ENCODE results near the gene NTRK2.
"Not testable (repeated sequence)": the region's sequence is repeated elsewhere in the genome, so short reads cannot be mapped to it uniquely, and the experiment has no call there.

NTRK2 gene

DNA sequence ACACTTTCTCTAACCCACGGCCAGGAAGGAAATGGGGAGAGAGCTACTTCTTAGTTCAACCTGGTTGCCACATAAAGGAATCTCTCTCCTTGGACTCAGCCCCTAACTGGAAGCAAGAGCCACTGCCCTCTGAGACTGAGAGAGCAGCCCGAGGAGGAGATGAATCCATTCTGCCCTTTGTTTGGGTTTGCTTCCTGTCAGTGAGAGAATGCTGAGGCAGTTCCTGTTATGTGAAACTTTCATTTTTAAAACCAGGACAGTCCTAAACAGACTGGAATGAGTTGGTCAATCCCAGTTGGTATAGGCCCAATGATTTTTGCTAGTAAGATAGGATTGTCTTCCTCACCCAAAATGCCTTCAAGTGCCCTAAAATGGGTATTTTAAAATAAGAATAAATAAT is 205.1 kb downstream of the NTRK2 start:
- H3K4me3 ChIP-seq (ENCODE audit: low read depth, low read length), result no peak overlapping the region

DNA sequence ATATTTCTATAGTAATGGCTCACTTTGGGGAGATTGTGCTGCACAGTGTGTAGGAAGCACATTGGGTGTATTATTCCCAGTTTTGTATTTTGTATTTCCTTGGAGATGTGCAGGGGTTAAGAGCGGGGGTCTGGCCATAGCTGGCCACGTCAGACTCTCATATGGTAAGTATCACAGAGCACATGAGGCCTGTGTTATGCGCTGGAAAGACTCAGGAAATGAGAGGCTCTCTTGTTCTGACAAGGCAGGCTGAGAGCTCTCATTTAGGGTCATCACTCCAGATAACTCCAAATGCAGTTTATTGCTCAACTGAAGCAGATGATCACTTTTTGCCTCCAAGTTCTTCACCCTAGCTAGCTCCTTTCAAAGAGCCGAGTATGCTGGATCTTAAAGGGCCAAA is 205.7 kb downstream of the NTRK2 start:
- no peak overlapping the region for H3K4me3 ChIP-seq (ENCODE audit: low read depth, low read length)

GRCh38 chr9:84879631-84880030 is 210.1 kb downstream of the NTRK2 start:
- no peak overlapping the region for H3K4me3 ChIP-seq (ENCODE audit: low read depth, low read length)

DNA sequence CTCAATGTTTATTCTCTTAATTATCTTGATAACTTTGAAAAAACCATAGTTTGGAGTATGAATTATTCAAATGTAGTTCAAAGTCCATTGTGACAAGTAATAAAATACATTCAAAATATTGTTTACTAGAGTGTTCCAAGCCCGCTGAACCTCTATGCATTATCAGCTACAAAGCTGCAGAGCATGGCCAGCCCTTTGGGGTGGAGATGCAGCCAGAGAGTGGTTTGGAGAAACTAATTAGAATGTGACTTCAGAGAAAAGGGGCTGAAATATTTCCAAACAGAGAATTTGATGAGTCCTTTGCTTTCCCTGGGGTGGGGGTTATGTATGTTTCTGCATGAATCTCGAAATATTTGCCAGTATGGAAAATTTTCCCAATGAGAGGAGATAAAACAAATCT is 211.3 kb downstream of the NTRK2 start:
- H3K4me3 ChIP-seq (ENCODE audit: low read depth, low read length), result no peak overlapping the region

DNA sequence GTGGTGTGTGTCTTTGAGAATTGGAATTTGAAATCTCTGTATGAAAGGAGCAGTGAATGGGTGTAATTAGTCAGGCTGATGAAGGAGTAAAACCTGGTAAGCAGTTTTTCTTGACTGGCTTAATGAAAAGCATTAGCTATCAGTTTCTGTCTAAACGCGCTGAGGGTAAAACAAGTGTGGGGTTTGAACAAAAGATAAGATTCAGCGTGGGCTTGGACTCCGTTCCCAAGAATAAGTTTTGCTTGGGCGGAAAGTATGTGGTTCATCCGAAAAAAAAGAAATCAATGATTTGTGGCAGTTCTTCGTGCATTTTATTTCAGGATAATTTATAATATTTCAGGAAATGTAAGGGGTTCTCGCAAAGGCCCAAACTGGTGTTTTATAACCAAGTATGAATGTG is 217.3 kb downstream of the NTRK2 start:
- no peak overlapping the region for H3K4me3 ChIP-seq (ENCODE audit: low read depth, low read length)

DNA sequence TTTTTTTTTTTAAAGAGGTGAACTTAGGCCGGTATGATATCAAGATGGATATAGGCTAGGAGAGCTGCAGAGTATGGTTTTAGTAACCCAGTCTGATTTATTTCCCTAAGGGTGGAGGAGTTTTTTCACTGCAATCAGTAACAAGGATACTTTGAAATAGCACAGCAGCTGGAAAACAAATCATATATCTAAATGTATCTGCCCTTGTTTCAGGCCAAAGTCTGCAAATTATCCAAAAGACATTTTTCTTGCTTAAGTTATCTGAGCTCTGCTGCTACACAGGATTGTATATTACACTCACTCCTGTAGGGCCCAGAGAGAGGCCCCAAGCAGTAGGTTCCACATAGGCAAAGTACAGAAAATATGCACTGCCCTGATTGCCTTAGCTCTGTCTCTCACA is 222.4 kb downstream of the NTRK2 start:
- no peak overlapping the region for H3K4me3 ChIP-seq (ENCODE audit: low read depth, low read length)

DNA sequence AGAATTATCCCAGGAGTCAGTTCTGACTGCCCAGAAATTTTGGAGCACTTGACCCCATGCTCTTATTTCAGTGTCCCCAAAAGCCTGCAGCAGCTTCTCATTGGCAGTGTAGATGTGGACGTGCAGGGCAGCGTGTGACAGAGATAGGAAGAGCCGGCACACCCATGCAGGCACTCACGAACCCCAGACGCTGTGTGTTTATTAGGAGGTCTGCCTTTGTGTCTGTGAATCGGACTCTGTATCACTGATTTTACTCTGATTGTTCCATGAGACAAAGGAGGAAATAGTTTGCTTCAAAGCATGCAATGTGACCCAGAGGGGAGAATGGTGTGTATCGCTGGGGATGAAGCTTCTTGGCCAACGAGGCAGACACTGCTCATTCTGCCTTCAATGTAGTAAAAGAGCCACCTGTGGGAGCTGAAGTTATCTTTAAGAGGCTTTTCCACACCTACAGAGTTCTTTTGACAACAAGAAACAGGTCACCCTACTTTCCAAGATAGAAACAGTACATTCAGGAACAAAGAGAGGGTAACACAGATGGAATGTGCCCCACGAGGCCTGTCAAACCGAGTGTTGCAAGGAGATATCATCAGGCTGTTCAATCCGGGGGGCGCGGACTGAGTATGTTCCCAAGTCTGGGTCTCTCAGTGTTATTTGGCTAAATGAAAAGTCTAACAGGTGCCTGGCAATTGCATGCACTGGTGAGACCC is 224.0 kb downstream of the NTRK2 start:
- no peak overlapping the region for H3K4me3 ChIP-seq (ENCODE audit: low read depth, low read length)

DNA sequence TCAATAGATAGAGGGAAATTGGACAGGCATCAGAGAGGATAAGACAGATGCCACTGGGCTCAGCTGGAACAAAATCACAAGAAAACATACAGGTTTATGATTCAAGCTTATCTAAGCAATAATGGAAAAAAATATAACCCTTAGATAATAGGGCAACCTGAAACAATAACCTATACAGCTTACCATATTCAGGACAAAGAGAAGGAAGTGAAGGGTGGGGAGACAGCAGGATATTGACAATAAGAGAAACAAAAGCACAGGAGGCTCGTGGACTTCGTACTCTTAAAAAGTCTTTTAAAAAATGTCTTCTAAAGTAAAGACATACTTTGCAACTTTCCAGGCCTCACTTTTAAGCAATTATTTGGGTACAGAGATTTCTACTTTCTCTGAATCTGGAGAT is 225.3 kb downstream of the NTRK2 start:
- H3K4me3 ChIP-seq (ENCODE audit: low read depth, low read length), result no peak overlapping the region

DNA sequence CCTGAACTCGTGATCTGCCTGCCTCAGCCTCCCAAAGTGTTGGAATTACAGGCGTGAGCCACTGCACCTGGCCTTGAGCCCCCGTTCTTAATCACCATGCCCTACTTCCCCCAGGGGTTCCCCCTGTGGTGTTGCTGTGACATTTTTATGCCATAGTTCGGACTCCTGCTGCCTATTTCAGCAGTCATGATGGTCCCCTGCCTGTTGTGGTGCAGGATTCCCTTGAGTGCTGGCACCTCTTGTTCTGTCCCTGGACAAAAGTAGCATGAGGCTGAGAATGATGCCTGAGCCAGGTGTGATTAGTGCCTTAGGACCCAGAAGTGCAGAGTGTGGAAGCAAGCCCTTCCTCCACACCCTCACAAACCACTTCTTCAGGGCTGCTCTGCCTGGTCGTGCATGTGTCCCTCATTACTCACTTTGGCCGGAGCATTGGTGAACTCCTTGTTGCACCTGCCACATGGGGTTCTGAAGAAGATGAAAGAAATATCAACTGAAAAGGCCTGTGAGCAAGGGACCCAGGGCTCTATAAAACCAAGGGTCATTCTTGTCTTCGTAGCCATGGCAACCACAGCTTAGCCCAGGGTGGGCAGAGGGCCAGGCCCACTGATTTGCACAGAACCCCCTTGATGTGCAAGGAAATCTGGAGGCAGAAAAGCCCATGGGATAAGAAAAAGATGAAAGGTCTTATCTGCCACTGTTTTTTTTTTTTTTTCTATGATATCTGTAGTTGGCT is 228.0 kb downstream of the NTRK2 start:
- no peak overlapping the region for H3K4me3 ChIP-seq (ENCODE audit: low read depth, low read length)

- H3K4me3 ChIP-seq (ENCODE audit: low read depth, low read length), result no peak overlapping the region
Measured at GRCh38 chr9:84898188-84898587, 228.7 kb downstream of the NTRK2 start.

DNA sequence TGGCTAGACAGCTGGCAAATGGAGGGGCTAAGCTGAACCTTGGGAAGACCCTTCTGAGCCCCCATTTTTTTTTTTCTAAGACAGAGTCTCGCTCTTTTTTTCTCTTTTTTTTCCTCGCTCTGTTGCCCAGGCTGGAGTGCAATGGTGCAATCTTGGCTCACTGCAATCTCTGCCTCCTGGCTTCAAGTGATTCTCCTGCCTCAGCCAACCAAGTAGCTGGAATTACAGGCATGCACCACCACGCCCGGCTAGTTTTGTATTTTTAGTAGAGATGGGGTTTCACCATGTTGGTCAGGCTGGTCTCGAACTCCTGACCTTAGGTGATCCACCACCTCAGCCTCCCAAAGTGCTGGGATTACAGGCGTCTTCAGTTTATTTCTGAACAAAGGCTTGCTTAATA is 229.1 kb downstream of the NTRK2 start:
- H3K4me3 ChIP-seq (ENCODE audit: low read depth, low read length), result not testable (repeated sequence)

DNA sequence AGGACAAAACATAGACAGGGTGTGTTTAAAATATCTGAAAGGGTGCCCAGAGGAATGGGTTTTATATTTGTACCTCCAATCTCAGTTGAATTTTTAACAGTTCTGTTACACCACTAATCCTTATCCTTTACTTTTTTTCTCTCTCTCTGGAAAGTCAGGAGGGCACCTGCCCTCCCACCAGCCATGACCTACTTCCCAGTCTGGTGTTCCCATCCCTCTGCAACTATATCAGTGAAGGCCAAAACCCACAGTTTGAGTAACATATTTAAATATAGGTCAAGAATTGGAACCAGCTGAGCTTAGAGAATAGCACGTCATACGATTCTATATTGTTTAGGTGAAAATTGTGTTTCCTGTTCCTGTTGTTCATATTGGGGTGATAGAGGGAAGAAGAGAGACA is 229.8 kb downstream of the NTRK2 start:
- no peak overlapping the region for H3K4me3 ChIP-seq (ENCODE audit: low read depth, low read length)

DNA sequence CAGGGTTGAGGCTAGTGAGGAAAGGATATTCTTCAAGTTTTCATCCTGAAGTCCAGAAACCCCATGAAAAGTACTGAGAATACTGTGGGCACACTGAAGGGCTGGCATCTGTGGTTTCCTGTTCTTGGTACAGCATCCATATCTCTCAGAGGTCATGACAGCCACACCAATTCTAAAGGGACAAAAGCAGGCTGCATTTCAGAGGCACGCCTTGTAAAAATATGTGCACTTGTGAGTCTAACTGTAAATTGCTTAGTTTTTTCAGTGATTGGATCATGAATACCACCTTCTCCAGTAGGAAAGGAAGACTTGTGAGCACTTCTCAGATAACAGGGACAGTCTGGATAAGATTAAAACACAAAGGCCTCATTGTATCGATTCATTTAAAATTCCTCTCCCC is 230.9 kb downstream of the NTRK2 start:
- no peak overlapping the region for H3K4me3 ChIP-seq (ENCODE audit: low read depth, low read length)

DNA sequence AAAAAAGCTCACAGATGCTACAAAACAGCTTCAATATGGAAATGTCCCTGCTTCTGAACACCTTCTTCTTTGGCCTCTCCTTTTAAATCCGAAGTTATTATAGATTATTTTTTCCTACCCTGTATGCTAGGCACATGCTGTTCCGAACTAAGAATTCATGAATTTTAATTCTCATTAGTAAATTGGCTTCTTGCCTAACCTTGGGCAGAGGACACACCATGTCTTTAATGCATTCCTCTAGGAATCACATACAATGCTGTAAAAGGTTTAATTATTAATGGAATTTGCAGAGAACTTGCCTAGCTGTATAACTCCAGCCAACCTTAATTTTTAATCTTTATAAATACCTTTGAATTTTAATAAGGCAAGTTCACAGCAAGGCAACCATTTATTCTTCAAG is 234.4 kb downstream of the NTRK2 start:
- no peak overlapping the region for H3K4me3 ChIP-seq (ENCODE audit: low read depth, low read length)

- no peak overlapping the region for H3K4me3 ChIP-seq (ENCODE audit: low read depth, low read length)
Measured at GRCh38 chr9:84916769-84917168, 247.2 kb downstream of the NTRK2 start.

DNA sequence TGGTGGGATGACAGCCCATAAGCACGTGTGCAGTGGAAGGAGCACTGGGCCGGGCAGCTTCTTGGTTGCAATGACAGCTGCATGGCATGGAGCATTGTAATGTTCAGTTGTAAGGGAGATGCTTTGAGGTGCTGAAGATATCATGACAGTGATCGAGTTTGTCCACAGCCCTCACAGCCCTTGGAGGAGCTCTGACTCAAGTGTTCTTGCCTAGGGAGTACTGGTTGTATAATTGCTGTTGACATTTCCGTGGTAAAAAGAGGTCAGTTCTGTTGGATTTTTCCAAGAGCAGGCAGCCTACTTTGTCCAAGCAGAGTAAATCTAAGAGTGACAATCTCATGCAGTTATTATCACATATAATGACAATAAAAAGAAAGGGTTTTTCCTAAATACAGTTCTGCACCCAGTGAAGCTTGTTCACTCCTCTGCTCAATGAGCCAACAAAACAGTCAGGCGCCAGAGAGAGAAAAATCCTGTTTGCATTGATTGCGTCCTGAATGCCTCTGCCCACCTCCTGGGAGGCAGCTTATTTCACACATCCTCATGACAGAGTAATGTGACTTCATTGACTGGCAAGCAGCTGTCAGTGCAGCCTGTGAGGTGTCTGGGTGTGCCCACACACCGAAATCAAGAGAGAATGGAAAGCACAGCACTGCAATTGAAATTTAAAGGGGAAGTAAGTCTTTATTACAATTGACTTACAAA is 248.0 kb downstream of the NTRK2 start:
- no peak overlapping the region for H3K4me3 ChIP-seq (ENCODE audit: low read depth, low read length)

GRCh38 chr9:84919440-84919839 is 249.9 kb downstream of the NTRK2 start:
- H3K4me3 ChIP-seq (ENCODE audit: low read depth, low read length), result no peak overlapping the region

DNA sequence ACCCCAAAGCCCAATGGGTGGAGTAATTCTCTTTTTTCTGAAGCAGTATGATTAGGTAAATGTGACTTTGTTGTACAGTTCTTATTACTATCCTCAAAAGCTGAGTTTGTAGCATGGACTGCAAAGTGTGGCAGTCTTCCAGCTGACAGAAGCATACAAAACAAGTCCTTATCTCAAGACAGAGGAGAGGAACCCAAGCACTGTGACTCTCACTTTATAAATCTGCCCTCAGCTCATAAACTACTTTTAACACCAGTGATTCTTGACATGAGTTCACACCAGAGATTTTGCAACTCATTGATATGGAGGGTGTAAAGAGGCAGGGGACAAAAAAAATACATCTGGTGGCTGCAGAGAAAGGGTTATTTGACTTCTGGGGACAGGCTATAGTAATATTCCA is 251.6 kb downstream of the NTRK2 start:
- H3K4me3 ChIP-seq (ENCODE audit: low read depth, low read length), result no peak overlapping the region

- no peak overlapping the region for H3K4me3 ChIP-seq (ENCODE audit: low read depth, low read length)
Measured at GRCh38 chr9:84922051-84922450, 252.5 kb downstream of the NTRK2 start.

GRCh38 chr9:84924266-84924665 is 254.7 kb downstream of the NTRK2 start:
- no peak overlapping the region for H3K4me3 ChIP-seq (ENCODE audit: low read depth, low read length)

DNA sequence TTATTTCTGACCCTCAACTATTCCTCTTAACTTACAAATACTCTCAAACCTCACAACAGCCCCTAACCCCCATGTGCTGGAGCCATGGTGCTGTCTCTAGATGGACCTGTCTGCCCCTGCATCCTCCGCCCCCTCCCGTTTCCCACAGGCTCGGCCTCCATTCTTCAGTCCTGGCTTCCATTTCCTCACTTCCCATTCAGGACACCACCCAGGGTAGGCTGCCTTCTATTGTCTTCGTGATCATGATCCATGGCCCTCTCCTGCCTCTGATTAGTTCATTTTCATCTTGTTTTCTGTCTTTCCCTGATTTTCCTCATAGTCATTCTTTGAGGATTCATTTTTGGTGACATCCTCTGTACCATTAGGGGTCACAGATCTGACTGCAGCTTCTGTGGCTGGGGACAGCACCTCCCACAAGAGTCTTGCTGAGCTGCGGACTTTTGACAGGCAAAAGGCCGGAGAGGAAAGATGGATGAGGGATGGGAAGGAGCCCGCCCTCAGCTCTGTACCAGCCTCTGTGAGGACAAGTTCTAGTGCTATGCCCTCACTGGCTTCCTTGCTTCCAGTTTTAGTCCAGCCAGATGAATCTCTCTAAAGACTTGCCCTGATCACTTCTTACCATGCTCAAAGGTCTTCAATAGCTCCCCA is 255.8 kb downstream of the NTRK2 start:
- no peak overlapping the region for H3K4me3 ChIP-seq (ENCODE audit: low read depth, low read length)

- H3K4me3 ChIP-seq (ENCODE audit: low read depth, low read length), result no peak overlapping the region
Measured at GRCh38 chr9:84926793-84927192, 257.3 kb downstream of the NTRK2 start.

All from iPS-11a (cell line).